ENCODE results near the gene NINL.

The NINL gene

DNA sequence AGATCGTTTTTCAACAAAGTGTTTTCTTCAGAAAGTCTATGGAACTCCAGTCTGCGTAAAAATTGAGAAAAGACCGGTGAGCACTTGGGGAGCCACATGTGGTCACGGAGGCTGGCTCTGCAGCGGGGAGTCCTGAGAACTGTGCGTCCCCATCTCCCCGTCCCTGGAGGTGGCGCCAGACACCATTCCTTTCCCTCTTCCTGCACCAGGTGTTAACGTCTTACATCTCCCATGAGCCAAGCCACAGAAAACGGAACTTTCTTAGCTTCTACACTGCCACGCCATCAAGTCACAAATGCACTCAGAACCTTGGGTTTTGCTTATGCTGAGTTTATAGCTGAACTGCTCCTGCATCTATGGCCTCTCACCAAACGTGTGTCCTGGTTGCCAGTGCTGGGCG is 115.3 kb downstream of the NINL start:
- TF ChIP-seq, protein P1, sequence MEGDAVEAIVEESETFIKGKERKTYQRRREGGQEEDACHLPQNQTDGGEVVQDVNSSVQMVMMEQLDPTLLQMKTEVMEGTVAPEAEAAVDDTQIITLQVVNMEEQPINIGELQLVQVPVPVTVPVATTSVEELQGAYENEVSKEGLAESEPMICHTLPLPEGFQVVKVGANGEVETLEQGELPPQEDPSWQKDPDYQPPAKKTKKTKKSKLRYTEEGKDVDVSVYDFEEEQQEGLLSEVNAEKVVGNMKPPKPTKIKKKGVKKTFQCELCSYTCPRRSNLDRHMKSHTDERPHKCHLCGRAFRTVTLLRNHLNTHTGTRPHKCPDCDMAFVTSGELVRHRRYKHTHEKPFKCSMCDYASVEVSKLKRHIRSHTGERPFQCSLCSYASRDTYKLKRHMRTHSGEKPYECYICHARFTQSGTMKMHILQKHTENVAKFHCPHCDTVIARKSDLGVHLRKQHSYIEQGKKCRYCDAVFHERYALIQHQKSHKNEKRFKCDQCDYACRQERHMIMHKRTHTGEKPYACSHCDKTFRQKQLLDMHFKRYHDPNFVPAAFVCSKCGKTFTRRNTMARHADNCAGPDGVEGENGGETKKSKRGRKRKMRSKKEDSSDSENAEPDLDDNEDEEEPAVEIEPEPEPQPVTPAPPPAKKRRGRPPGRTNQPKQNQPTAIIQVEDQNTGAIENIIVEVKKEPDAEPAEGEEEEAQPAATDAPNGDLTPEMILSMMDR (conservative IDR thresholded peaks at IDR 0.05; ENCODE audit: low read depth, low read length), result peak; percentile 69
- DNase-seq (ENCODE audit: low read depth), result peak; percentile 61
- H3K4me3 ChIP-seq (ENCODE audit: low read depth, low read length), result no peak overlapping the region

DNA sequence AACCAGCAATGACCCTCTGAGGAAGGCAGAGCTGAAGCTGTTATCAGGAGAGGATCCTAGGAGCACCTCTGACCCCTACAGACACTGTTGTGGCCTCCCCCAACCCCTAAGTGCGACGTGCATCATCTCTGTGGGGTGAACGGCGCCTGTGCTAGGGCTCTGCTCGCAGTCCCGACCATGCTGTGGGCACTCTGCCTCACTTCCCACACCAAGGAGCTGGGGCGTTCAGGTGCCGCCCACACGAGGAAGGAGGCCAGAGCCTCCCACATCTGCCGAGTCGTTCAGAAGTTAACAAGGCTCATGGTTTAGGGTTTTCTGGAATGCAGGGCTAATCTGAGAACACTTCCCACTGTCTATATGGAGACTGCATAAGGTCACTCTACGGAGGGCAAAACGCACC is 115.8 kb downstream of the NINL start:
- no peak for DNase-seq (ENCODE audit: low read depth)
- TF ChIP-seq, protein P1 (conservative IDR thresholded peaks at IDR 0.05; ENCODE audit: low read depth, low read length), result no peak
- H3K4me3 ChIP-seq (ENCODE audit: low read depth, low read length), result no peak overlapping the region

DNA sequence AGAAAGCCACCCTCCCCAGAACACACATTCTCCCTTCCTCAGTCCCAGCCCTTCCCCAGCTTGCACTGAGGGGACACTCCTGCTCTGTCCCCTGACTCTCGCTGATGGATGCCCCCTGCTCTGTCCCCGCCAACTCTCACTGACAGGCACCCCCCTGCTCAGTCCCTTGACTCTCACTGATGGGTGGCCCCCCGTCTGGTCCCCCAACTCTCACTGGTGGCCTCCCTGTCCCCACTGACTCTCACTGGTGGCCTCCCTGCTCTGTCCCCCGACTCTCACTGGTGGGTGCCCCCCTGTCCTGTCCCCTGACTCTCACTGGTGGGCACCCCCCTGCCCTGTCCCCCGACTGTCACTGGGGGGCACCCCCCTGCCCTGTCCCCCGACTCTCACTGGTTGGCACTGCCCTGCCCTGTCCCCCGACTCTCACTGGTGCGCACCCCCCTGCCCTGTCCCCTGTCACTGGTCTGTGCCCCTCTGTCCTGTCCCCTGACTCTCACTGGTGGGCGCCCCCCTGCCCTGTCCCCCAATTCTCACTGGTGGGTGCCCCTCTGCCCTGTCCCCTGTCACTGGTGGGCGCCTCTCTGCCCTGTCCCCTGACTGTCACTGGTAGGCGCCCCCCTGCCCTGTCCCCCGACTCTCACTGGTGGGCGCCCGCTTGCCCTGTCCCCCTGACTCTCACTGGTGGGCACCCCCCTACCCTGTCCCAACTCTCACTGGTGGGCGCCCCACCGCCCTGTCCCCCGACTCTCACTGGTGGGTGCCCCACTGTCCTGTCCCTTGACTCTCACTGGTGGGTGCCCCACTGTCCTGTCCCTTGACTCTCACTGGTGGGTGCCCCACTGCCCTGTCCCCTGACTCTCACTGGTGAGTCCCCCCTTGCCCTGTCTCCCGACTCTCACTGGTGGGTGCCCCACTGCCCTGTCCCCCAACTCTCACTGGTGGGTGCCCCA is 116.9 kb downstream of the NINL start:
- DNase-seq (ENCODE audit: low read depth), result no peak

DNA sequence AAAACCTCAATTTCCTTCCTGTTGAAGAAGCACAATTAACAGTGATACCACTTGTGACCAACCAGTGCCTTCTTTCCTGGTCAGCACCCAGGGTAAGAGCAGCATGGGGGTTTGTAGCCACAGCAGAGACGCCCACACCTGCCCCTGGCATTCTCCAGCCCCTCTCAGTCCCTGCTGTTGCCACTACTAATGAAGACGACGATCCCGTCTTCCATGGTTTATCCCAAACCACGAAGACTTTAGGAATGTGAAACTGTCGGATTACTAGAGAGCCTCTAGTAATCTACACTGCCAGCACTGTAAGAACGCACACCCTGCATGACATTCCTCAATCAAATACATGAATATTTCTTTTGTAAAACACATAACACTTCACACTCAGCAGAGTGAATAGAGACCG is 117.9 kb downstream of the NINL start:
- no peak for DNase-seq (ENCODE audit: low read depth)
- TF ChIP-seq, protein P1 (conservative IDR thresholded peaks at IDR 0.05; ENCODE audit: low read depth, low read length), result no peak
- no peak overlapping the region for H3K4me3 ChIP-seq (ENCODE audit: low read depth, low read length)

More for the DNA sequence above, 116.9 kb downstream of the NINL start:
- H3K4me3 ChIP-seq (ENCODE audit: low read depth, low read length), result no peak overlapping the region
- TF ChIP-seq, protein P1 (conservative IDR thresholded peaks at IDR 0.05; ENCODE audit: low read depth, low read length), result no peak

DNA sequence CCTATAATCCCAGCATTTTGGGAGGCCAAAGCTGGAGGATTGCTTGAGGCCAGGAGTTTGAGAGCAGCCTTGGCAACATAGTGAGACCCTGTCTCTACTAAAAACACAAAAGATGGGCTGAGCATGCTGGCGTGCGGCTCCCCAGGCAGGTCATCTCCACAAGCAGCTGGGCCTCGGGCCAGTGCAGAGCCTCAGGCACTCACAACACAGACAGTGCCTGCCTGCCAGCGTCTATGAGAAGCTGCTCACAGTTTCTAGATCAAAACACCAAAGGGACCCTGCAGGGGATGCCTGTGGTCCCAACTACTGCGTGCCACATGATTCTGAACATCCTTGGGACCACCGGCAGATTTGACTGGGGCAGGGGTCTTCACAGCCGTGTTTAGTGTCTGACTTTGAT is 118.5 kb downstream of the NINL start:
- TF ChIP-seq, protein P1 (conservative IDR thresholded peaks at IDR 0.05; ENCODE audit: low read depth, low read length), result no peak
- DNase-seq (ENCODE audit: low read depth), result no peak
- no peak overlapping the region for H3K4me3 ChIP-seq (ENCODE audit: low read depth, low read length)

DNA sequence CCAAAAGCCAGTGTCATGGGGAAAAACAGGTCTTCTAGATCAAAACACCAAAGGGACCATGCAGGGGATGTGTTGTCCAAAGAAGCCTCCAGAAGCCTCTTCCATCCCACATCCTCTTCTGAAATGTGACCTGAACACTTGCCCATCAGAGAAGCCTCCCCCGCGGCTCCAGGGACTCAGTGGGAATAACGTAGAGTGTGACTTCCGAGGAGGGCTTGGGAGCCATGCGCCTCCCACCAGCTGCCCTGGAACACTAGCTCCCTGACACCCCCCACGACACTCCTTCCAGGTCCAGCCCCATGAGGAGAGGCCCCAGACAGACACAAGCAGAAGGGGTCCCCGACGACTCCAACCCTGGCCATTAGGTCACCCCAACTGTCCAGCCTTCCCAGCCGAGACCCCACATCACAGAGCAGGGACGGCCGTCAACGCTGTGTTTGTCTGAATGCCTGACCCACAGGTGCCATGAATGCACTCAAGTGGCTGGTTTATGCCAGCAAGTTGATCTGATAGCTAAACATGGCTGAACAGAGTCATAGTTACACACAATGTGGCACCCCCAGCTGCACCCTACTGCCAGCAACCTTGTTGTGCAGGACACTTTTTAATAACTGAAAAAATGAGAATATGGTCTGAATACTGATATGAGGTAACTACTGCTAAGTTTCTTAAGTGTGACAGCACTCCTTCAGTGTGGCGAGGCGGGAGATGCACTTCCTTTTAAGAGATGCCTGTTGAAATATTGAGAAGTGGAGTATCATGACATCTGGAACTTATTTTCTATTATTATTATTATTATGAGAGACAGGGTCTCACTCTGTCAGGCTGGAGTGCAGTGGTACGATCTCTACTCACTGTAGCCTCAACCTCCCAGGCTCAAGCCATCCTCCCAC is 119.8 kb downstream of the NINL start:
- TF ChIP-seq, protein P1 (conservative IDR thresholded peaks at IDR 0.05; ENCODE audit: low read depth, low read length), result no peak
- DNase-seq (ENCODE audit: low read depth), result no peak
- no peak overlapping the region for H3K4me3 ChIP-seq (ENCODE audit: low read depth, low read length)
